ENCODE data around the gene MDM4.
A peak's percentile ranks its signal among the peaks of the same experiment; 100 is the strongest.
"Not testable (repeated sequence)": the region's sequence is repeated elsewhere in the genome, so short reads cannot be mapped to it uniquely, and the experiment has no call there.

The MDM4 gene

DNA sequence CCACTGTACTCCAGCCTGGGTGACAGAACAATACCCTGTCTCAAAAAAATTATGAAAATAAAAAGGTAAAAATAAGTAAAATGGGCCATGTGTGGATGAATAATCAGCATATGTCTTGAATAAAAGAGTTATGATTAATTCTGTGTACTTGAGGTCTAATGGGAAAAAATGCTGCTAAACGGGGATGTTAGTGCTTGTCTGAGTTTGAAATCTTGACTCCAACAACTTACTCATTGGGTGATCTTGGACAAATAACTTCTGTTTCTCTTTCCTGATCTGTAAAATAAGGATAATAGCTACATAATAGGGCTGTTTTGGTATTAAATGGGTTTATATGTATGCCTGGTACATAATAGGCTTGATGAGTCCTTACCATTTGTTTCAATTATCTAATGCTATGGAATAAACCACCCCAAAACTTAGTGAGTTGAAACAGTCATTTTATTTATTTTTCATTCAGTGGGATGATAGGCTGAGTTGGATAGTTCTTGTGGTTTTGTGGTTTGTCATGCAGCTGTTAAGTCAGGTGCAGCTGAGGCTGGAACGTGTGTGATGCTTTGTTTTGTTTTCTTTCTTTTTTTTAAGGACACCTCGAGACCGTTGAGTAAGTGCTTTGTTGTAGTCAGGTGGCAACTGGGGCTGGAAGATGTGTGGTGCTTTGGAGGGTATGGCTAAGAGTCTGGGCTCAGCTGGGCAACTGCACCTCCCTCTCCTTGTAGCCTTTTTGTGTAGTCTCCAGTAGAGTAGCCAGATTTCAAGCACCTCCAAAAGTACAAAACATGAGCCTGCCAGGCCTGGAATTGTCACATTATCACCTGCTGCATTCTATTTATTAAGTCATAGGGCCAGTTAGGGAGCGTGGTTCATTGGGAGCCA is 4.9 kb downstream of the MDM4 start:
- peak; percentile 83 for DNase-seq

DNA sequence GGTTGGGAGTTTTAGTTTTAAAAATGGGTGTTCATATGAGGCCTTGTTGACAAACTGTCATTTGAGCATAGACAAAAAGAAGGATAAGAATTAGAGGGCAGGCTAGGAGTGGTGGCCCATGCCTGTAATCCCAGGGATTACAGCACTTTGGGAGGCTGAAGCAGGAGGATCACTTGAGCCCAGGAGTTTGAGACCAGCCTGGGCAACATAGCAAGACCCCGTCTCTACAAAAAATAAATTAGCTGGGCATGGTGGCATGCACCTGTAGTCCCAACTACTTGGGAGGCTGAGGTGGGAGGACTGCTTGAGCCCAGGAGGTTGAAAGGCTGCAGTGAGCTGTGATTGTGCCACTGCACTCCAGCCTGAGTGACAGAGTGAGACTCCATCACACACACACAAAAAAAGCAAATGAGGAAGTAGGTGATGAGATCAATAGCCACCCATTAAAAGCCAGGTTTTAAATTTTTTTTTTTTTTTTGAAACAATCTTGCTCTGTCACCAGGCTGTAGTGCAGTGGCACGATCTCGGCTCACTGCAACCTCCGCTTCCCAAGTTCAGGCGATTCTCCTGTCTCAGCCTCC is 5.8 kb downstream of the MDM4 start:
- not testable (repeated sequence) for DNase-seq

DNA sequence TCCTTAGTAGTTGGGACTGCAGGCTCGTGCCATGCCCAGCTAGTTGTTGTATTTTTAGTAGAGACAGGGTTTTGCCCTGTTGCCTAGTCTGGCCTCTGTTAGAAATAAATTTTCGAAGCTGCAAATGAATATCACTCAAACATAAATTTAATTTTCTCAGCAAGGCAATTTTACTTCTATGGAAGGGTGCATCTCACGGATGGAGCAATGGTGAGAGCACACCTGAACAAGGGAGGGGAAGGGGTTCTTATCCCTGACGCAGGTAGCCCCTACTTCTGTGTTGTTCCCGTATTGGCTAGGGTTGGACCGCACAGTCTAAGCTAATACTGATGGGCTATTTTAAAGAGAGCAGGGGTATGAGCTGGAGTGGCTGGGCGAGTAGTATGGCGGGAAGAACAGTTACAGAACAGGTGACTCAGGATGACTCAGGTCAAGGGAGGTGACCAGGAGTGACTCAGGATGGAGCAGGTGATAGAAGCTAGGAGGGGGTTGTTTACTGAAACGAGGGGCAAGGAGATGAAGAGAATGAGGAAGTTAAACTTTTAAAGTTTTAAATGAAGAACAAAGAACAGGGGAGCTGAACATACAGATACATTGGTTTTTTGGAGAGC is 7.5 kb downstream of the MDM4 start:
- no peak for DNase-seq

DNA sequence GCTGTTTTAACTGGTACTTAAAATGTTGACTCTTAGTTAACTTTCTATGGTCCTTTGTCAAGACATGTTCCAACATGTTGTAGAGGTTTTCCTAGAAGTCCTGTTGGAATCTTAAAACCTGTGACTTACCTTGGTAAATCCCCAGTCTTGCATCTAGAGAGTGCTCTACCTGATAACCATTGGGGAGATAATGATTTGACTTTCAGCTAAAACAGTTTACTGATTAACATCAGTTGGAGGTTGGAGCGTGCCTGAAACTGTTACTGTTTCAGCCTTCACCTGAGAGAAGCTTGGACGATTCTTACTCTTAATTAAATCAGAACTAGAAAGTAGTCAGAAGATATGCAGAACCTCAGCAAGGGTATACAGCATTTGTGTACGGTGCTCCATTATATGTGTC is 8.8 kb downstream of the MDM4 start:
- DNase-seq, result no peak

DNA sequence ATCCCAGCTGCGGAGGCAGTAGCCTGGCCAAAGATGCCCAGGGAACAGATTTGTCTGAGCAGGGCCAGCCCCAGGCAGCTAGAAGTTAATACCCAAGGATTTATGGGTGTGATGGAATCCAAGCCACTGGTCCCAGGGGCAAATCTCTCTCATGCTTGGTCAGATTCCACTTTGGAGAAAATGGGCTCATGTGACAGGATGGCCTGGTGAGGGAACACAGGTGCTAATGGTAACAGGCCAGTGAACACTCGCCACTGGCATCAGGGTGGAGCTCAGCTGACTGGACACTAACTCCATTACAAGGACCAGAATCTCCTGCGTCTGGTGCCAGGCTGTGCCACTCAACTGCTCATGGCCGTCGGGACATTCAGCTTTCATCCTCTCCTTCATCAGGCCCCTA is 12.0 kb downstream of the MDM4 start:
- DNase-seq, result no peak

DNA sequence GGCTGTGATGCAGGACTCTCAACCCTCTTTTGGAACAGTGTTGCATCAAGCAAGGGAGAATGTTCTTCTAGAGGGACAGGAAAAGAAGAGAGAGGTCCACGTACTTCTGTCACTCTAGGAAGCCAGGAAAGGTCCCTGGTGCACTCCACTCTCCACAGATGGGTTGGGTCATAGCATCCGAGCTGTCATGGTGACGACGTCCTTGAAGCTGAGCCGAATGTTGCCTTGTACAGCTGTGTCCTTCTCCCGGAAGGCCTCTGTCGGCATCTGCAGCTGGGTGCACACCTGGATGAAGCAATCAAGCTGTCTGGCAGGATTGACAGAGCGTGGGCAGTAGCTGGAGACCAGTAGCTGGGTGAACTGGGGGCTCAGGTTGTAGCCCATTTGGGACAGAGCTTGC is 12.5 kb downstream of the MDM4 start:
- no peak for DNase-seq

DNA sequence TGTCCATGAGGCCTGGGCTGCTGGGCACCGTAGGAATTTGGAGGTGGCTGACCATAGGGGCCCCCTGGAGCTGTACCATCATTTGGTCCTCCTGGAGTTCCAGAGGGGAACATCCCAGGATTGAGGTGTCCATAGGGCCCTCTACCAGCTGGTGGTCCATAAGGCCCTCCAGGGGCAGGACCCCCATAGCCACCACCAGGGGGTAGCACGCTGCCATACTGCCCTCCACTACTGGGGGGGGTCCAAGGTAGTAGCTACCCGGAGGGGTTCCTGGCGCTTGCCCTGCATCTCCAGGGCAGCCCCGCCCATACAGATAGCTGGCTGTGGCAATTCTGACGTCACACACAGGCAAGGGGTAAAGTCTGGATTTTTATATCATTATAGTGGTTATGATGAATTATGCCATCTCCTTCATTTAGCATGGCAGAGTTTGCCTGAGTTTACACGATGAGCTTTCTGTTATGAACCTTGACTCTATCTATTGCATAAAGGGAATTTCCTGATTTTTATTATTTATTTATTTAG is 13.2 kb downstream of the MDM4 start:
- no peak for DNase-seq

DNA sequence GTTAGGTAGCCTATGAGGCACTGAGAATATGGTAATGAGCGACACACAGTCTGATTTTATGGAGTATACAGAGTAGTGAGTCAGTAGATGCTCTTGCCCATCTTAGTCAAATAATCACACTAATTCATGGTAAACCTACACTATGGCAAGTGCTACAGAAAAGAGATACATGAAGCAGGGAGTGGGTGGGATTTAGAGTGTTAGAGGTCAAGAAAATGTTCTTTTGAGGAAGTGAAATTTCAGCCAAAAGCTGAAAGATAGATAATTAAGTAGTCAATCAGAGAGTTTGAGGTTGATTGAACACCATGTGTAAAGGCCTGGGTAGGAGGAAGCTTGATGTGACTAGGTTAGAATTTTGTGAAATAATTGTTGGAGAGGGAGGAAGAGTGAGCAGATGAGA is 14.7 kb downstream of the MDM4 start:
- DNase-seq, result no peak

DNA sequence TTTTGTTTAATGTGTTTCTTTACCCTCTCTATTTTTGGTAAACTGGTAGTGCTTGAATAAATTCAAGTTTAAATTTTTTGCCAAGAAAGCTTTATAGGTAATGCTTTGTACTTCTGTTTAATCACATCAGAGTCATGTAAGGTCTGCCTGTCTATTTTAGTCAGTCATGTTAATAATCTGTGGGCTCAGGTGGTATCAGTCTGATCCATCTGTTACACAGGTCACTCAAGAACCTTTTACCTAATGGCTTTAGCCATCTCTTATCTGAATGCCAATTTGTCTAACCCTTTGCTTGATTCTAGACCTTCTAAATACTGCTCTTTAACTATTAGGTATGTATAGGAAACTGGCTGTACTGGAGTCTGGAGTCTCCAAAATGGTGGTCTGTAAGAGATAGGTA is 16.6 kb downstream of the MDM4 start:
- DNase-seq, result no peak

DNA sequence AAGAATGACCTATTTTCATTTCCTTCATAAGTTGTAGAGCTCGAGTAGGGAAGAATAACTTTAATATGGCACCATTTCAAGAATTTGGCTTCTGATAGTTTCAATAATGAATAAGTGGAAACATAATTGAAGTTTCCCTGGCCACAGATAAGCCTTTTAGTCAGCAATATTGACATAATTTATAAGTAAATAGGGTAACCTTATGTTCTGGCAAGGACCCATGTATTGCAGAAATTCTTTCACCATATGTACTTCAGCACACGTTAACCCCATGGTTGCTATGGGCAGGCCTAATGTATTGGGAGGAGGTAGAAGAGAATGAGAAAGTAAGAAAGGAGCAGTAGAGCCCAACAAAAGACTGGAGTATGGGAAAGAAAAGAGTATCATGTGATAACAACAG is 25.4 kb downstream of the MDM4 start:
- DNase-seq, result no peak

DNA sequence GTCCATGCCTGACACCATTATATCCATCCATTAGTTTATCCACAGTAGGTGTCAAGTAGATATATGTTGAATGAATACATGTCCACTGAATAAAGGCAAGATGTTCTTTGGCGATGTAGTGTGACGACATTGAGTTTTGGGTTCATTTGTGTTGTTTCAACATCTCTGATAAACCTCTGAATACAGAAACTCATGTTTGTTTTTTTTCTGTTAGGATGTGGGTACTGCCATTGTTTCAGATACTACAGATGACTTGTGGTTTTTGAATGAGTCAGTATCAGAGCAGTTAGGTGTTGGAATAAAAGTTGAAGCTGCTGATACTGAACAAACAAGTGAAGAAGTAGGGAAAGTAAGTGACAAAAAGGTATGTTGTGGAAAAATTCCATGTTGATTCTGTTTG is 28.1 kb downstream of the MDM4 start:
- peak; percentile 65 for DNase-seq

DNA sequence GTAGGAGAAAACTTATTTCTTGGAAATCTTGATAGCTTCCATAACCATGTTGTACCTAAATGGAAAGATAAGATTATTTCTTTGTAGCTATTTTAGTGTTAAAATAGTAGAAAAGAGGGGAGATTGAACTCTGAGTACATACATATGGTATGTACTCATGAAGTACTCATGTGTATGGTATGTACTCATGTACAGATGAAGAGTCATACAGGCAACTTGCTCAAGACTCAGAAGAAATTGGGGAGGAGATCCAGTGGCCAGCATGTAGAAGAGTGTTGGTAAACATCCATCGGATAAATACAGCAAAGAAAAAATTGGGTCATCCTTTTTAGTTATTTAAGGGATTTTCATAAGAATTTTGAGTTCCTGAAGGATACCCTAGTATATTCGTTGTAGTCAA is 29.0 kb downstream of the MDM4 start:
- no peak for DNase-seq

DNA sequence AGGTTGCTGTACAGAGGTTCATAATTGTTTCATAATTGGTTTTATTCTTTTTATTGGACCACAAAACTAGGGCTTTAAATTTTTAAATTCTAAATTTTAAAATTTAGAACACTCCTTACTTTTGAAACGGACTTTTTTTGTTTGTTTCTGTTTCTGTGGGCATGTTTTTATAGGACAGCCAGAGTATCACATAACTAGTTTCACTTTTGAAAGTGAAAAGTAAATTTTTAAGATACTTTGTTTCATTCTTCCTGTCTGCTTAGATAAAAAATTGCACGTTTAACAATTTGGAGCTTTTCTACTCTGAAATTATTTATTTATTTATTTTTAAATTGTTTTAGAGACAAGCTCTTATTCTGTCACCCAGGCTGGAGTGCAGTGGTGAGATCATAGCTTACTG is 29.7 kb downstream of the MDM4 start:
- DNase-seq, result peak; percentile 26

DNA sequence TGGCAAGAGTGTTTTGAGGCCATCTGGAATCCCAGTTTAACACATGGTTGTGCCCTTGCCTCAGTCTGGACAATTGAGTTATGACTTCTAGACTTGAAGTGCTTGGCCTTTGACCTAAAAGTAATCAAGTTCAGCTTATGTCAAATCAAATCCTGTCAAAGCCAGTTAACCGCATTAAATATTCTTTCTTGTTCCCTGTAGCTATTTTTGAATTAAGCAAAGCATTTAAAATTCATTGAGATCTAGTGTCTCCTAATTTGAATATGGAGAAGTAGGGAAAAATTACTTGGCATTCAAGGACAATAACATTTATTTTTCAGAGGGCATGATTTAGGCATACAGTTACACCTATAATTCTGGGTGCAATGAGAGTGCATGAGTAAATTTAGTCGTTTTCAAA is 32.1 kb downstream of the MDM4 start:
- no peak for DNase-seq

DNA sequence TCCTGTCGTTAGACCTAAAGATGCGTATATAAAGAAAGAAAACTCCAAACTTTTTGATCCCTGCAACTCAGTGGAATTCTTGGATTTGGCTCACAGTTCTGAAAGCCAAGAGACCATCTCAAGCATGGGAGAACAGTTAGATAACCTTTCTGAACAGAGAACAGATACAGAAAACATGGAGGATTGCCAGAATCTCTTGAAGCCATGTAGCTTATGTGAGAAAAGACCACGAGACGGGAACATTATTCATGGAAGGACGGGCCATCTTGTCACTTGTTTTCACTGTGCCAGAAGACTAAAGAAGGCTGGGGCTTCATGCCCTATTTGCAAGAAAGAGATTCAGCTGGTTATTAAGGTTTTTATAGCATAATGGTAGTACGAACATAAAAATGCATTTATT is 33.1 kb downstream of the MDM4 start:
- no peak for DNase-seq

DNA sequence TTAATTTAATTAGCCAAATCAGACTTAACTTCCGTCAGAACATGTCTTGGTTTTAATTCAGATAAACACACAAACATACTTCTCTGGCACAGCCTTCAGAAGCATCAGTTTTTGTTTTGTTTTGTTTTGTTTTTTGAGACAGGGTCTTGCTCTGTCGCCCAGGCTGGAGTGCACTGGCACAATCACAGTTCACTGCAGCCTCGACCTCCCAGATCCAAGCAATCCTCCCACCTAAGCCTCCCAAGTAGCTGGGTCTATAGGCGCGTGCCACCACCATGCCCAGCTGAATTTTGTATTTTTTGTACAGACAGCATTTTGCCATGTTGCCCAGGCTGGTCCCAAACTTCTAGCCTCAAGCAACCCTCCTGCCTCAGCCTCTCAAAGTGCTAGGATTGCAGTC is 34.7 kb downstream of the MDM4 start:
- DNase-seq, result no peak

DNA sequence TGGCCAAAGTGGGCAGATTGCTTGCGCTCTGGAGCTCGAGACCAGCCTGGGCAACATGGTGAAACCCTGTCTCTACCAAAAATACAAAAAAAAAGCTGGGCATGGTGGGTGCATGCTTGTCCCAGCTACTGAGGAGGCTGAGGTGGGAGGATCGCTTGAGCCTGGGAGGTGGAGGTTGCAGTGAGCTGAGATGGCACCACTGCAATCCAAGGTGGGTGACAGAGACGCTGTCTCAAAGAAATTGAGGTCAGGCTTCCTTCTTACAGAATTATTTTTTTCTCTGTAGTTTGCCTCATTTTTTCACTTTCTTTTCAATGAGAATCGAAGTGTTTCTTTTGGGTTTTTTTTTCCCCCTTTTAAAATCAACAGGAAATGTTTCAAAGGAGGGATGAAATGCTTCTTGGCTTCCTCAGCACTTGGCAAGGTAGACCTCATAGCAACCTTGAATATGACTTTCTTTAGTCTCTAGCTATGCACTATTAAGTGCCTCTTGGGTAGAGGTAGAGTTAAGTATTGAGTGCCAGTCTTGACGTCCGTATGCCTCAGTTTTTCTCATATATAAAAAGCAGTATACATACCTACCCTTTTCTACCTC is 40.3 kb downstream of the MDM4 start:
- no peak for DNase-seq

DNA sequence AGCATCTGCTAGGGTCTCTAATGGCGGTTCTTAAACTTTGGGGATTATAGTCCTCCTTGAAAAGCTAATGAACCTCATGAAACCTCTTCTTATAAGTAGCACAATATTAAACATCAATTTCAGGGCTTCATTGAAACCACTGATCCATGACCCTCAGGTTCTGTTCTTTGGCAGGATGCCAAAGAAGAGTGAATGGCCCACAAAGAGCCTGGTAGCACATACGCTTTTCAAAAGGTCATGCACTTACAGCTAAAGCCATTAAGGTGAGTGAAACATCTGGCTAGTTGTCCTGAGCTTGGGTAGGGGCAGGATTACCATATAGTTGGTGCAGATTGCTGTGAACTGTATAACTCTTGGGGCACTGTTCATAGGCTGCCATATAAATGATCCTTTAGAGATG is 42.3 kb downstream of the MDM4 start:
- DNase-seq, result no peak

DNA sequence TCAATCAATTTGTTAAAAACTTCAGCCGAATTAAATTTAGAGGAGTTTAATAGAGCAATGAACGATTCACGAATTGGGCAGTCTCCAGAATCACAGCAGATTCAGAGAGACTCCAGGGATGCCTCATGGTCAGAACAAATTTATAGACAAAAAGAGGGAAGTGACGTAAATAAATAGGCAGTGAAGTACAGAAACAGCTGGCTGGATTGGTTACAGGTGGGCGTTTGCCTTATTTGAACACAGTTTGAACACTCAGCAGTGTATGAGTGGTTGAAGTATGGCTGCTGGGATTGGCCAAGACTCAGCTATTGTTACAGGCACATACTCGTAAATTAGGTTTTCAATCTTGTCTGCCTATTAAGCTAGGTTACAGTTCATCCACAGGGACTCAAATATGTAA is 43.8 kb downstream of the MDM4 start:
- DNase-seq, result not testable (repeated sequence)

DNA sequence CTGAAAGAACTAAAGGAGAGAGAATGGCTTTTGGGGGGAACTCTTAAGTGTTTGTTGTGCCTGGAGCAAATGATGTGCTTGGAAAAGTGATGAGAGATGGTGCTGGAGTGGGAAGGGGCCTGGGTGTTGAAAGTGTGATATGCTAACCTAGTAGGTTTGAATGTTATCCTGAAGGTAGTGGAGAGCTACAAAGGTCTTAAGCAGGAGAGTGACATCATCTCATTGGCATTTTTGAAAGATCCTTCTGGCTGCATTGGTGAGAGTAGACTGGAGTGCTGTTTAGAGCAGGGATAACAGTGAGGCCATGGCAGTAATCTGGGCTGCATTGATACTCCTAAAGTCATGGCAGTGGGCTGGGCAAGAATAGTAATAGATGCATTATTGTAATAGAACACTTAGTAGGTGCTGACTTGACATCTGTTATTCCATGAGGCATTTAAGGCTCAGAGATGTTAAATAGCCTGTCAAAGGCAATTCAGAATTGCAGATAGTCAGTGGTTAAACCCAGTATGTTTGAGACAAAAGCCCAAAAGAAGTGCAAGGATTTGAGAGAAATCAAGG is 44.5 kb downstream of the MDM4 start:
- DNase-seq, result no peak

DNA sequence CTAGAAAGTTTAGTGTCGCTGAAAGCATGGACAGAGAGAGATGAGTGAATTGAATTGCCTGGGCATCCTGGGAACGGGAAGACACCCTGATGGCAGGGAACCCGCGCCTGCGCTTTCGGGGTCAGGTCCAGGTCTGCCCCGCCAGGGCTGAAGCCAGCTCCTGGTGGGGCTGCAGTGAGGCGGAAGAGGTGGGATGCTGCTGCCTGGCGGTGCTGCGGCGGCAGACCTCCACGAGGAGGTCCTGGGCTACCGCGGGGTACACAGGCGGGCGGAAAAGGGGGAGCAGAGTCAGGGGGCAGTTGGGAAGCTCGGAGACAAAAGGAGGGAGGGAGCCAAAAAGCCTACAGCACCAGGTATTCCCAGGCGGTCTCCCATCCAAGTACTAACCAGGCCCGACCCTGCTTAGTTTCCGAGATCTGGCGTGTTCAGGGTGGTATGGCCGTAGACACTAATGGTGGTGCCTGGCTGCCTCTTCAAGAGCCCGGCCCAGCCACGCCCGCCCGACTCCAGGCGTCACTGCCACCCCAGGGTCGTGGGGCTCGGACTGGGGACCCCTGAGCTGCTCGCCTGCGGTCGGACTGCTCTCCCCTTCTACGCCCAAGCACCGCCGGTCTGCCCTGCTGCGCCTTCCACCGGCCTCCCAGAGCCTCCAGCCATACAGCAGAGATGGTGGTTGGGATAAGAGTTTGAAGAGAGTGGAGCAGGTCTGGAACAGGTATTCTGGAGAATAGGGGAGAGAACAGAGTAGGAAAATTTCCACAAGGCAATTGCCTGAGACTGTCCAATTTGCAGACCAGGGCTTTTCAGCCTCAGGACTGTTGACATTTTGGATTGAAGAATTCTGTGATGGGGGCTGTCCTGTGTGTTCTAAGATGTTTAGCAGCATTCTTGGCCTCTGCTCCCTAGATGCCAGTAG is 46.1 kb downstream of the MDM4 start:
- no peak for DNase-seq

DNA sequence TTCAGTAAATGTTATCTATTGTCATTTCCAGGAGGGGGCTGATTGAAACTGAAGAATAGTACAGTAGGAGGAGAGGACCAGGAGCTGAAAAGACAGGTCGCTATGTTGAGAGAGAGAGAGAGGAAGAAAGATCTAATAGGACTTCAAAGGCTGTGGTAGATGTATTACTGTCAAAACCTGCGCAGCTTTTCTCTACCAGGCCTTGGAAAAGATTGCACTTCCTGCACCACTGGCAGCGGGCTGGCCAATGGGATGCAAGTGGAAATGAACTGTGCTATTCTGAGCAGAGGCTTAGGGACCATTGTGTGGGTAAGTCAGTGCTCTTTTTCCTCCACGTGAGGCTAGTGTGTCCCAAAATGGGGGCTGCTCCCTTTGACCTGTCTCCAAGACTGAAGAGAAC is 47.1 kb downstream of the MDM4 start:
- no peak for DNase-seq
